ENCODE data around the gene CDCP1. TPM values are rescaled to one million over a fixed set of nuclear protein-coding genes. Genes with fewer than 3 reads are reported as not detected.

CDCP1 gene
- total and polyA plus RNA-seq, 4 donors: 0.44 to 0.99 (median 0.46) TPM

DNA sequence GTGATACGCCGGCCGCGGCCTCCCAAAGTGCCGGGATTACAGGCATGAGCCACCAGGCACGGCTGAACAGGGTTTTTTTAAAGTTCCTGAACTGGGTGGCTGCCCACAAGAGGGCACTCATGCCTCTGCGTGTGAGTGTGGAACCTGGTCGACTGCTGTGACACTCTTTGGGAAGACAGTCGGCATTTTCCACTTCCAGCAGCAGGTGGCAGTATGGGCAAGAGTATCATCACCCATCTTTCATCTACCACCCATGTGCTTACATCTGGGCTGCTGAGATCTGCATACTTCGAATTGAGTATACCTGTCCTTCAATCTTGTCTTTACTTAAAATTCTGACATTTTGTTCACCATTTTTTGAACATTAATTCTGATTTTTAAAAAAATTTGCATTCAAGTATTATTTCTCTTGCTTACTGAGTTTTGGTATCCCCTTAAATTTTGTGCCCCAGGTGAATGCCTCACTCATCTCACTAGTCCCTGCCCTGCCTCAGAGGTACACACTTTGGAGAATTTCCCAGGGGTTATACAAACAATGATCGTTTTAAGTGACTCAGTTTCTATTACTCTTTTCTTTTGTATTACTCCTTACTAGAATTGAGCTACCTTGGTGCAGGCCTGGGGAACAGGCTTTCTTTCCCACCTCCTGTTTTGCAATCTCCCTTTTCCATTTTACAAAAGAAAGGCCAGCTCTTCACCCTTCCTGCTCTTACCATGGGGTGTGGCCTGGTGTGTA, 108.3 kb downstream of the CDCP1 start:
- Histone ChIP-seq H3K4me1 (ENCODE audit: control insufficient read depth, insufficient read depth, low read length) (peaks cover 29% of the 10 kb centered on the region), H3K27me3 (ENCODE audit: control insufficient read depth, insufficient read depth, low read length) (peaks cover 16% of the 10 kb centered on the region), H3K36me3 (ENCODE audit: control insufficient read depth, insufficient read depth, low read length) (no peaks in the 10 kb centered on the region), H3K27ac (ENCODE audit: low read depth, low read length) (no peak overlapping the region), H3K4me3 (ENCODE audit: low read depth, low read length) (no peak overlapping the region), H3K9me3 (ENCODE audit: control insufficient read depth, insufficient read depth, low read length) (no peaks in the 10 kb centered on the region)
- WGBS (ENCODE audit: insufficient coverage): under 1% methylated on average over 10 of the region's 11 CpGs
- peak; percentile 80 to 99 (median 90) for DNase-seq (ENCODE audit: low read depth in 4 of 6, low spot score in 6 of 6)

DNA sequence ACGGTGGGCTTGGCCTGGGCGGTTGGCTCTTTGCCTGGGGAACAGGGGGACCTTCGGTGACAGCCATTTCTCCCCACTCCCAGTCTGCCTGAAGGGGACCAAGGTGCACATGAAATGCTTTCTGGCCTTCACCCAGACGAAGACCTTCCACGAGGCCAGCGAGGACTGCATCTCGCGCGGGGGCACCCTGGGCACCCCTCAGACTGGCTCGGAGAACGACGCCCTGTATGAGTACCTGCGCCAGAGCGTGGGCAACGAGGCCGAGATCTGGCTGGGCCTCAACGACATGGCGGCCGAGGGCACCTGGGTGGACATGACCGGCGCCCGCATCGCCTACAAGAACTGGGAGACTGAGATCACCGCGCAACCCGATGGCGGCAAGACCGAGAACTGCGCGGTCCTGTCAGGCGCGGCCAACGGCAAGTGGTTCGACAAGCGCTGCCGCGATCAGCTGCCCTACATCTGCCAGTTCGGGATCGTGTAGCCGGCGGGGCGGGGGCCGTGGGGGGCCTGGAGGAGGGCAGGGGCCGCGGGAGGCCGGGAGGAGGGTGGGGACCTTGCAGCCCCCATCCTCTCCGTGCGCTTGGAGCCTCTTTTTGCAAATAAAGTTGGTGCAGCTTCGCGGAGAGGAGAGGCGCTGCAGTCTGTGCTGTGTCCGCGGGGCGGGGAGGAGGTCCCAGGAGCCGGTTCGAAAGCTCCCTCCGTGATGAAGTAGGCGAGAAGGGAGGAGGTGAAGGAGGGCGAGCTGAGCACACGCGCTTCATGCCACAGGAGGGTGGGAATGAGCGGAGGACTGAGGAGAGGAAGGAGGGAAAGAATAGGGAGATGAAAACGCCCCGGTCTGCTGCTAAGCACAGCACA, 110.5 kb downstream of the CDCP1 start:
- H3K27ac ChIP-seq (ENCODE audit: low read depth, low read length): peak overlapping the region; percentile 49
- 16% methylated on average over 60 of the region's 64 CpGs for WGBS (ENCODE audit: insufficient coverage)

DNA sequence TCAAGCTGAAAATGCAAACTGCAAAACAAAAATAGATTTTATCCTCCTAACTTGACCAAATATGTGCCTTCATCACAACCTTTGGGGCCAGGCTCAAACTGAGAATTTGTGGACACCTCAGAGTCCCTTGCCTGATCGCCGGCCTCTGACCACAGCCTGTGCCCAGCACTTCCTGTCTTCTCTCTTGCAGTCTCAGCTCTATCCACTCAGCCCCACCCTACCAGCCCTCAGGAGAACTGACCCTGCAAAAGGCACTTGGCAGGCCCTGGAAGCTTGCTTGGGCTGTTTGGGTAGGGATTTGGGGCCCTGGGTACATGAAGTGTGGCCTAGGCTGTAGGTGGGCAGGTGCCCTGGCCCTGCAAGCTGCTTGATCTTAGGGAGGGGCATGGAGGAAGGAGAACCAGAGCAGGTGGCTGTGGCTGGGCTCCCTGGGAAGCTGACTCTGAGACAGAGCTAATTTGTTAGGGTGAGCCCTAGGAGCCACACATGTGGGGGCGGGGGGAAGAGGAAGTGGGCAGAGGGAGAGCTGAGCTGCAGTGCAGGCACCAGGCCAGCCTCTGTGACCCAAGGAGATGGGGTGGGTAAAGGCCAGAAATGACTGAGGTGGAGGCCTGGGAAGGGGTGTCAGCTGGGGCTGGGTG, 111.4 kb downstream of the CDCP1 start:
- Histone ChIP-seq H3K27me3 (ENCODE audit: control insufficient read depth, insufficient read depth, low read length) (peaks cover 16% of the 10 kb centered on the region), H3K27ac (ENCODE audit: low read depth, low read length) (no peak overlapping the region), H3K4me3 (ENCODE audit: low read depth, low read length) (no peak overlapping the region), H3K4me1 (ENCODE audit: control insufficient read depth, insufficient read depth, low read length) (peaks cover 30% of the 10 kb centered on the region), H3K9me3 (ENCODE audit: control insufficient read depth, insufficient read depth, low read length) (no peaks in the 10 kb centered on the region), H3K36me3 (ENCODE audit: control insufficient read depth, insufficient read depth, low read length) (no peaks in the 10 kb centered on the region)
- no peak for DNase-seq (ENCODE audit: low read depth in 4 of 6, low spot score in 6 of 6)
- 84% methylated on average over 3 of the region's 3 CpGs for WGBS (ENCODE audit: insufficient coverage)

More for the DNA sequence above, 110.5 kb downstream of the CDCP1 start:
- peaks cover 29% of the 10 kb centered on the region for H3K4me1 ChIP-seq (ENCODE audit: control insufficient read depth, insufficient read depth, low read length)
- peak overlapping the region; percentile 36 for H3K4me3 ChIP-seq (ENCODE audit: low read depth, low read length)
- H3K36me3 ChIP-seq (ENCODE audit: control insufficient read depth, insufficient read depth, low read length): no peaks in the 10 kb centered on the region
- no peaks in the 10 kb centered on the region for H3K9me3 ChIP-seq (ENCODE audit: control insufficient read depth, insufficient read depth, low read length)
- peak in 2 of 6 donors; percentile 67 to 72 for DNase-seq (ENCODE audit: low read depth in 4 of 6, low spot score in 6 of 6)
- H3K27me3 ChIP-seq (ENCODE audit: control insufficient read depth, insufficient read depth, low read length): peaks cover 16% of the 10 kb centered on the region

DNA sequence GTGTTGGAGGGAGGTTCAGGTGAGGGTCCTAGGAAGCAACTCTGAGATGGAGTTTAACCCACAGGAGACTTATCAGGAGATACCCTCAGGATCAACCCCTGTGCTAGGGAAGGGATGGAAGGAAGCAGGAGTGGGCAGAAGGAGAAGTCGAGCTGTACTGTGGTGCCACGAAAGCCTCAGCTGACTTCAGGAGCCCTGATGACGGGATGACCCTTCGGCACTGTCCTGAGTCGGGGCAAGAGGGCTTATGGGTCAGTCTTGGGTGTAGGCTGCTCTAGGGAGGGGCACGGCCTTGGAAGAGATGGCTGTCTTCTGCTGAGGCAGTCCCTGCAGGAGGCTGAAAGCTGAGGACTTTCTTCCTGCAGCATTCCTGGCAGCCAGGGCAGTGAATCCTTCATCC, 112.4 kb downstream of the CDCP1 start:
- H3K9me3 ChIP-seq (ENCODE audit: control insufficient read depth, insufficient read depth, low read length): no peaks in the 10 kb centered on the region
- WGBS (ENCODE audit: insufficient coverage): 73% methylated on average over 6 of the region's 6 CpGs
- H3K4me3 ChIP-seq (ENCODE audit: low read depth, low read length): no peak overlapping the region
- H3K27me3 ChIP-seq (ENCODE audit: control insufficient read depth, insufficient read depth, low read length): peaks cover 16% of the 10 kb centered on the region
- DNase-seq (ENCODE audit: low read depth in 4 of 6, low spot score in 6 of 6): no peak
- no peak overlapping the region for H3K27ac ChIP-seq (ENCODE audit: low read depth, low read length)
- no peaks in the 10 kb centered on the region for H3K36me3 ChIP-seq (ENCODE audit: control insufficient read depth, insufficient read depth, low read length)
- peaks cover 32% of the 10 kb centered on the region for H3K4me1 ChIP-seq (ENCODE audit: control insufficient read depth, insufficient read depth, low read length)

Small RNA genes within 50 kb of the gene (small RNA-seq; reads per million reads assigned to genes)
- 0.12 reads per million for gene RNU5B-3P (ENCODE audit: low replicate concordance)

Other genes starting within 250 kb of the CDCP1 start
- 10 to 100 TPM; 57.8 to 95.8 TPM for gene ZDHHC3, start 170.2 kb downstream of the CDCP1 start, total RNA-seq
- 10 to 100 TPM; 66.7 to 74.6 TPM for gene ZDHHC3, start 170.2 kb downstream of the CDCP1 start, polyA plus RNA-seq (ENCODE audit: insufficient read length in 2 of 2)
- gene EXOSC7, start 170.1 kb downstream of the CDCP1 start, total RNA-seq: 10 to 100 TPM; 26.2 to 57.7 TPM
- 10 to 100 TPM; 38.5 to 53.5 TPM for gene EXOSC7, start 170.1 kb downstream of the CDCP1 start, polyA plus RNA-seq (ENCODE audit: insufficient read length in 2 of 2)
- 100 to 1,000 TPM; 101 to 391 TPM for gene CLEC3B, start 120.1 kb downstream of the CDCP1 start, total RNA-seq
- gene CLEC3B, start 120.1 kb downstream of the CDCP1 start, polyA plus RNA-seq (ENCODE audit: insufficient read length in 2 of 2): 100 to 1,000 TPM in 1 of 2 donors, 10 to 100 TPM in 1; 91.2 to 175 TPM
- 1 to 10 TPM; 3.2 to 4.8 TPM for gene TMEM158, start 79.9 kb upstream of the CDCP1 start, total RNA-seq
- 10 to 100 TPM; 17.4 to 19.2 TPM for gene TMEM158, start 79.9 kb upstream of the CDCP1 start, polyA plus RNA-seq (ENCODE audit: insufficient read length in 2 of 2)
- gene LARS2, start 242.2 kb upstream of the CDCP1 start, total RNA-seq: 10 to 100 TPM; 22.4 to 24.4 TPM
- gene LARS2, start 242.2 kb upstream of the CDCP1 start, polyA plus RNA-seq (ENCODE audit: insufficient read length in 2 of 2): 10 to 100 TPM; 21.8 to 21.9 TPM

Data from spinal cord (tissue), 10 donors.